Measurements from ENCODE around the gene C5. TPM values are rescaled to one million over a fixed set of nuclear protein-coding genes. Genes with fewer than 3 reads are reported as not detected.

The C5 gene
- total RNA-seq, 1 experiment from 2014 or later: 10.2 TPM

- H3K4me1 ChIP-seq (ENCODE audit: low read length): peaks cover 21% of the 10 kb centered on the region
- H3K9me3 ChIP-seq (ENCODE audit: low read length): peaks cover 6% of the 10 kb centered on the region; the same call in 1 of the 2 replicates
- H2AFZ ChIP-seq (ENCODE audit: low read length): no peak overlapping the region
- no peaks in the 10 kb centered on the region for H3K27me3 ChIP-seq (ENCODE audit: low read length)
- H3K79me2 ChIP-seq (ENCODE audit: low read length): no peaks in the 10 kb centered on the region
- no peaks in the 10 kb centered on the region for H4K20me1 ChIP-seq (ENCODE audit: insufficient read depth, low read depth, low read length)
- H3K4me2 ChIP-seq (ENCODE audit: low read depth, low read length, poor library complexity, severe bottlenecking): no peak overlapping the region
- H3K36me3 ChIP-seq (ENCODE audit: insufficient read depth, low read length): no peaks in the 10 kb centered on the region
- H3K9ac ChIP-seq (ENCODE audit: low read length): no peak overlapping the region
- no peak overlapping the region for H3K27ac ChIP-seq (ENCODE audit: low read length)
- no peak overlapping the region for H3K4me3 ChIP-seq (ENCODE audit: low read length)
- H3K9me2 ChIP-seq (replicated peaks; ENCODE audit: insufficient read depth, low read length): no peaks in the 10 kb centered on the region
- DNase-seq: no peak
Observed at GRCh38 chr9:121066850-121067249, 16.8 kb upstream of the C5 start.

GRCh38 chr9:121059998-121060636 lies 10.0 kb upstream of the C5 start:
- DNase-seq: peak; percentile 91
- Histone ChIP-seq H3K9ac (ENCODE audit: low read length) (no peak overlapping the region), H3K4me2 (ENCODE audit: low read depth, low read length, poor library complexity, severe bottlenecking) (peak overlapping the region; percentile 3), H3K9me2 (replicated peaks; ENCODE audit: insufficient read depth, low read length) (no peaks in the 10 kb centered on the region), H3K27ac (ENCODE audit: low read length) (no peak overlapping the region), H3K4me3 (ENCODE audit: low read length) (no peak overlapping the region), H3K4me1 (ENCODE audit: low read length) (peaks cover 5% of the 10 kb centered on the region), H4K20me1 (ENCODE audit: insufficient read depth, low read depth, low read length) (no peaks in the 10 kb centered on the region), H2AFZ (ENCODE audit: low read length) (no peak overlapping the region), H3K79me2 (ENCODE audit: low read length) (no peaks in the 10 kb centered on the region), H3K9me3 (ENCODE audit: low read length) (peaks cover 7% of the 10 kb centered on the region; the same call in 1 of the 2 replicates), H3K36me3 (ENCODE audit: insufficient read depth, low read length) (no peaks in the 10 kb centered on the region), H3K27me3 (ENCODE audit: low read length) (no peaks in the 10 kb centered on the region)

- Histone ChIP-seq H3K4me3 (ENCODE audit: low read length) (no peak overlapping the region), H3K9me3 (ENCODE audit: low read length) (peaks cover 7% of the 10 kb centered on the region; the same call in 1 of the 2 replicates), H3K27me3 (ENCODE audit: low read length) (no peaks in the 10 kb centered on the region), H2AFZ (ENCODE audit: low read length) (no peak overlapping the region), H3K4me2 (ENCODE audit: low read depth, low read length, poor library complexity, severe bottlenecking) (no peak overlapping the region), H3K79me2 (ENCODE audit: low read length) (no peaks in the 10 kb centered on the region), H3K4me1 (ENCODE audit: low read length) (peaks cover 4% of the 10 kb centered on the region), H3K9ac (ENCODE audit: low read length) (no peak overlapping the region), H3K27ac (ENCODE audit: low read length) (no peak overlapping the region), H3K9me2 (replicated peaks; ENCODE audit: insufficient read depth, low read length) (no peaks in the 10 kb centered on the region), H4K20me1 (ENCODE audit: insufficient read depth, low read depth, low read length) (no peaks in the 10 kb centered on the region), H3K36me3 (ENCODE audit: insufficient read depth, low read length) (no peaks in the 10 kb centered on the region)
- no peak for DNase-seq
Observed at GRCh38 chr9:121059513-121059912, 9.4 kb upstream of the C5 start.

GRCh38 chr9:121057821-121058220 lies 7.7 kb upstream of the C5 start:
- no peaks in the 10 kb centered on the region for H4K20me1 ChIP-seq (ENCODE audit: insufficient read depth, low read depth, low read length)
- H2AFZ ChIP-seq (ENCODE audit: low read length): no peak overlapping the region
- H3K79me2 ChIP-seq (ENCODE audit: low read length): no peaks in the 10 kb centered on the region
- H3K4me3 ChIP-seq (ENCODE audit: low read length): no peak overlapping the region
- H3K4me1 ChIP-seq (ENCODE audit: low read length): peaks cover 4% of the 10 kb centered on the region
- no peak for DNase-seq
- no peak overlapping the region for H3K9ac ChIP-seq (ENCODE audit: low read length)
- H3K27me3 ChIP-seq (ENCODE audit: low read length): no peaks in the 10 kb centered on the region
- peaks cover 7% of the 10 kb centered on the region; the same call in 1 of the 2 replicates for H3K9me3 ChIP-seq (ENCODE audit: low read length)
- H3K4me2 ChIP-seq (ENCODE audit: low read depth, low read length, poor library complexity, severe bottlenecking): no peak overlapping the region
- no peaks in the 10 kb centered on the region for H3K9me2 ChIP-seq (replicated peaks; ENCODE audit: insufficient read depth, low read length)
- H3K36me3 ChIP-seq (ENCODE audit: insufficient read depth, low read length): no peaks in the 10 kb centered on the region
- no peak overlapping the region for H3K27ac ChIP-seq (ENCODE audit: low read length)

GRCh38 chr9:121055642-121056143 lies 5.6 kb upstream of the C5 start:
- Histone ChIP-seq H3K27me3 (ENCODE audit: low read length) (no peaks in the 10 kb centered on the region), H2AFZ (ENCODE audit: low read length) (no peak overlapping the region), H3K27ac (ENCODE audit: low read length) (no peak overlapping the region), H3K4me2 (ENCODE audit: low read depth, low read length, poor library complexity, severe bottlenecking) (no peak overlapping the region), H3K9me2 (replicated peaks; ENCODE audit: insufficient read depth, low read length) (no peaks in the 10 kb centered on the region), H4K20me1 (ENCODE audit: insufficient read depth, low read depth, low read length) (no peaks in the 10 kb centered on the region), H3K36me3 (ENCODE audit: insufficient read depth, low read length) (no peaks in the 10 kb centered on the region), H3K4me3 (ENCODE audit: low read length) (no peak overlapping the region), H3K9ac (ENCODE audit: low read length) (no peak overlapping the region), H3K4me1 (ENCODE audit: low read length) (peaks cover 4% of the 10 kb centered on the region), H3K9me3 (ENCODE audit: low read length) (peaks cover 7% of the 10 kb centered on the region; the same call in 1 of the 2 replicates), H3K79me2 (ENCODE audit: low read length) (no peaks in the 10 kb centered on the region)
- peak; percentile 59 for DNase-seq

- no peak overlapping the region for H2AFZ ChIP-seq (ENCODE audit: low read length)
- H3K36me3 ChIP-seq (ENCODE audit: insufficient read depth, low read length): no peaks in the 10 kb centered on the region
- no peak overlapping the region for H3K27ac ChIP-seq (ENCODE audit: low read length)
- no peaks in the 10 kb centered on the region for H4K20me1 ChIP-seq (ENCODE audit: insufficient read depth, low read depth, low read length)
- no peak overlapping the region for H3K4me3 ChIP-seq (ENCODE audit: low read length)
- no peak overlapping the region for H3K9ac ChIP-seq (ENCODE audit: low read length)
- H3K4me1 ChIP-seq (ENCODE audit: low read length): peaks cover 4% of the 10 kb centered on the region; the same call in 1 of the 2 replicates
- DNase-seq: peak; percentile 19
- peaks cover 7% of the 10 kb centered on the region; the same call in 1 of the 2 replicates for H3K9me3 ChIP-seq (ENCODE audit: low read length)
- H3K4me2 ChIP-seq (ENCODE audit: low read depth, low read length, poor library complexity, severe bottlenecking): no peak overlapping the region
- no peaks in the 10 kb centered on the region for H3K79me2 ChIP-seq (ENCODE audit: low read length)
- H3K27me3 ChIP-seq (ENCODE audit: low read length): no peaks in the 10 kb centered on the region
- no peaks in the 10 kb centered on the region for H3K9me2 ChIP-seq (replicated peaks; ENCODE audit: insufficient read depth, low read length)
Observed at GRCh38 chr9:121053544-121053943, 3.5 kb upstream of the C5 start.

GRCh38 chr9:121048618-121049017 lies 1.5 kb downstream of the C5 start:
- no peaks in the 10 kb centered on the region for H3K79me2 ChIP-seq (ENCODE audit: low read length)
- H3K27ac ChIP-seq (ENCODE audit: low read length): no peak overlapping the region
- no peak overlapping the region for H3K4me2 ChIP-seq (ENCODE audit: low read depth, low read length, poor library complexity, severe bottlenecking)
- H3K4me1 ChIP-seq (ENCODE audit: low read length): peaks cover 5% of the 10 kb centered on the region; the same call in 1 of the 2 replicates
- no peaks in the 10 kb centered on the region for H3K9me2 ChIP-seq (replicated peaks; ENCODE audit: insufficient read depth, low read length)
- no peak overlapping the region for H3K9ac ChIP-seq (ENCODE audit: low read length)
- H2AFZ ChIP-seq (ENCODE audit: low read length): no peak overlapping the region
- no peaks in the 10 kb centered on the region for H3K36me3 ChIP-seq (ENCODE audit: insufficient read depth, low read length)
- H3K9me3 ChIP-seq (ENCODE audit: low read length): no peaks in the 10 kb centered on the region
- DNase-seq: no peak
- no peaks in the 10 kb centered on the region for H4K20me1 ChIP-seq (ENCODE audit: insufficient read depth, low read depth, low read length)
- H3K4me3 ChIP-seq (ENCODE audit: low read length): no peak overlapping the region
- no peaks in the 10 kb centered on the region for H3K27me3 ChIP-seq (ENCODE audit: low read length)

- DNase-seq: no peak
- Histone ChIP-seq H3K9me3 (ENCODE audit: low read length) (no peaks in the 10 kb centered on the region), H3K4me1 (ENCODE audit: low read length) (peaks cover 5% of the 10 kb centered on the region; the same call in 1 of the 2 replicates), H3K27ac (ENCODE audit: low read length) (no peak overlapping the region), H3K4me3 (ENCODE audit: low read length) (no peak overlapping the region), H4K20me1 (ENCODE audit: insufficient read depth, low read depth, low read length) (no peaks in the 10 kb centered on the region), H3K79me2 (ENCODE audit: low read length) (no peaks in the 10 kb centered on the region), H3K9me2 (replicated peaks; ENCODE audit: insufficient read depth, low read length) (no peaks in the 10 kb centered on the region), H3K36me3 (ENCODE audit: insufficient read depth, low read length) (no peaks in the 10 kb centered on the region), H3K9ac (ENCODE audit: low read length) (no peak overlapping the region), H3K27me3 (ENCODE audit: low read length) (no peaks in the 10 kb centered on the region), H2AFZ (ENCODE audit: low read length) (no peak overlapping the region), H3K4me2 (ENCODE audit: low read depth, low read length, poor library complexity, severe bottlenecking) (no peak overlapping the region)
Observed at GRCh38 chr9:121048175-121048574, 1.9 kb downstream of the C5 start.
